HG02973 (cell line): ENCODE results near the gene NCAM2.

Experiments used
- ATAC-seq: cut with Tn5 transposase; IDR thresholded peaks from one replicate; pipeline ENCODE4 v1.9.1; 2021; ENCODE audit warnings: moderate library complexity; ENCODE audit not compliant: unreplicated experiment

Gene NCAM2

DNA sequence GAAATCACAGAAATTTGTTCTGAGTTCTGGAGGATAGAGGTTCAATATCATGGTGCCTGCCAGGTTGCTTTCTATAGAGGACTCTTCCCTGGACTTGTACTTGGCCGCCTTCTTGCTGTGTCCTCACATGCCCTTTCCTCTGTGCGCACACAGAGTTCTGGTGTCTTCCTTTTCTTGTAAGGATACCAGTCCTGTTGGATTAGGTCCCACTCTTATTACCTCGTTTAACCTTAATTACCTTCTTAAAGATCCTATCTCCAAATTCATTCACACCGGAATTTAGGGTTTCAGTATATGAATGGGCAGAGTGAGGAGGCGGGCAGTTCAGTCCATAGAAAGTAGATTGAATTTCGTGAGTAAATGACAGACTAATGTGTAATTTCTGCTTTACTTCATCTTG is 413.9 kb downstream of the NCAM2 start:
- ATAC-seq = no peak

DNA sequence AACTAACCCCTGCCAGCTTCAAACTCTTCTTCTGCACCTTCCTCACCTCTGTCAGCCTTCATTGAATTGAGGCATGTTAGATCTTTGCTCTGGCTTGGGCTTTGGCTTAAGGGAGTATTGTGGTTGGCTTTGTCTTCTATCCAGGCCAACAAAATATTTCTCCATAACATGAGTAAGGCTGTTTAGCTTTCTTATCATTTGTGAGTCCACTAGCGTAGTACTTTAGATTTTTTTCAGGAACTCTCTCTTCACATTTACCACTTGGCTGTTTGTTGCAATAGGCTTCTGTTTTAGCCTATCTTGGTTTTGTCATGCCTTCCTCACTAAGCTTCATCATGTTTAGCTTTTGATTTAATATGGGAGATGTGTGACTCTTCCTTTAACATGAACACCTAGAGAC is 417.5 kb downstream of the NCAM2 start:
- ATAC-seq = no peak

GRCh38 chr21:21434944-21435343 is 436.7 kb downstream of the NCAM2 start:
- no peak for ATAC-seq

DNA sequence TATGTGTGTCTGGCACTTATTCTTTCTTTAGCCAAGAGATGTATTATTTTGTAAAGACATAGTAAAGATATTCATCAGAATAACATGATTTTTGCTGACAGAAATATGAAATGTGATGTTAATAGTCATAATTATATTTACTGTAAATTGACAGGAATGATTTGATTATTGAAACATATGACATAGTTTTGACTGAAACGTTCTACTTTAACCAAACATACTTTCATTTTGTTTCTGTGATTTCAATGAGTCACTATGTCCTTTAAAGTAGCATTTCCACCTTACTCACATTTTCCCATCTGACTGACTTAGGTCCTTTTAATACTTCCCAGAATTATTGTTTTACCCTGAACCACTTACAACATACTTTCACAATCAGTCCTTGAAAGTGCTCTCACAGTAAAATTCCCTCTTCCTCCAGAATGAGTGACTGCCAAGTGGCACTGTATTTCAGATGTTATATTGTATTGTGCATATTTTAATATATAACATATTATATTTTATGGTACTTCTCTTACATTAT is 437.9 kb downstream of the NCAM2 start:
- no peak for ATAC-seq

- no peak for ATAC-seq
Observed at GRCh38 chr21:21439761-21440160, 441.6 kb downstream of the NCAM2 start.

DNA sequence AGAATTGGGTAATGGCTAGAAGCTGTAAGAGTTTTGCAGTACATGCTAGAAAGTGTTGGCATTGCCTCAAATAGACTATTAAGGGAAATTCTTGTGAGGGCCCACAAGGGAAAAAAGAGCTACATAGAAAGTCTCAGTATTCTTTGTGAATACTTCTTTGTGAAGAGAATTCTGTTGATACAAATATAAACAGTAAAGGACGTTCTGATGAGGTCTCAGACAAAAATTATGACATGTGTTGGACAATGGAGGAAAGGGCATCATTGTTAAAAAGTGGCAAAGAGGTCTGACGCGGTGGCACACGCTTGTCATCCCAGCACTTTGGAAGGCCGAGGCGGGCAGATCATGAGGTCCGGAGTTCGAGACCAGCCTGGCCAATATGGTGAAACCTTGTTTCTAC is 458.9 kb downstream of the NCAM2 start:
- ATAC-seq = no peak

DNA sequence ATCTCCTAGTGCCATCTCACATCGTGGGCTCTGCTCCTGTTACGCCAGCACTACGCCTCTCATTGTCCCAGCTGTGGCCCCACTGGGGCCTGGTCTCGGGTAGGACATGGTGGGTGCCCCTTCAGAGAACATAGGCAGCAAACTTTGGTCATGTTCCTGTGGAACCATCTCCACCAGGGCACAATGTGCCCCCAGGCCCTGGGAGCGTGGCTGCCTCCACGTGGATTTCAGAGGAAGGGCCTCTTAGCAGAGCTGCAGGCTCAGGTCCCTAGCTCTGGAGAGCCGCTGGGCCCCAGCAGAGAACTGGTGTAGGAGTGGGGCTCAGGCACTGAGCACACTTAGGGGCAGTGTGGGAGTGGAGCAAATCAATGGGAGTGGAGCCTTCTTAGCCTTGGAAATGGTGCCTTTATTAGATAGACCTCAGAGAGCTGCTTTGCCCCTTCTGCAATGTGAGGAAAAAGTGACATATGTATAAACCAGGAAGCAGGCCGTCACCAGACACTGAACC is 460.0 kb downstream of the NCAM2 start:
- ATAC-seq = no peak

DNA sequence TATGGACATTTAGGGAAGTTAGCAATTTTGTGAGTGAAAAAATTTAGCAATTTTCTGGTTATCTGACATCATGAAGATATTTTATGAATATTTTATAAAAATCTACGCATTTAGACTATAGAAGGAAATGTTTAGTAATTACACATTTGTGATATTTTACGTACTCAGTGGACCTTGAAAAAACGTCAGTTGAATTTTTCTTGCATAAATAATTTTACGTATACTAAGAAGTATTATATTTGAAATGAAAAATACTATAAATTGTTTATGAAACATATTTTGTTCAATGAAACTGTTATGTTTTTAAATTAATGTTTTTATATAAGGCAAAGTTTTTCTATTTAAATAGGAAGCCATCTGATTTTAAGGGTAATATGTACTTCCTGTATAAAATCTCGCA is 462.8 kb downstream of the NCAM2 start:
- ATAC-seq = no peak

DNA sequence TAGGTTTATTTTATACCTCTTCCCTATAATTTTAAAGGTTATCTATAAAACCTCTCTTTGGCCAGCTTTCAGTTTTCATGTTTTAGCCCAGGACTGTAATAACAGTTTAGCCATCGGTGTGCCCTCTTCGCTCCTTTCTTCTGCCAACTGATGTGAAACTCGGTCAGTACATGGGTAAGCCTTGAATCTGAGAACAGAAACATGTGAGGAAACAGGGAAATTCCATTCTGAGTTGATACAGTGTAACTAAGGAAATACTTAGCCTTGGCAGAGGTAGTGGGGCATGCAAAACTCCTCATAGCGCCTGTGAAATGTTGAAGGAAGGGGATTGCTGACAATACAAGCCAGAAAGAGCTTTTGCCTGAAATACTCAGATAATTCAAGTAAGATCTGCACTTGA is 465.2 kb downstream of the NCAM2 start:
- ATAC-seq = no peak

DNA sequence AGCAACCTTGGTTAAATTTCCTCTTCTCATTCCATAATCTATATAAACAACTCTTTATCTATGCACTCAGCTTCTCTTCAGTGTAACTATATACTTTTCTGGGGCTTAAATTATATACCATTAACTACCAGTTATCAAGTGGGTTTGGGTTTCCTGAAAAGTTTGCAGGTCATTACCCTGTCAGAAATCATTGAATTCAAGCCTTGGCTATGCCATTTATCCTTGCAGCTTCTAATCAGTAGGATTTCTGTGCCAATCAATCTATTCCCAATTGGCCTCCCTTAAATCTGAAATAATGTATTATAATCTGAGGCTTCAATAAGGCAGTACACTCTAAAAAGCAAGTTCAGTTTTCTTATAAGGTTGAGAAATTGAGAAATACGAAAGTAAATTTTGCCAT is 466.5 kb downstream of the NCAM2 start:
- ATAC-seq = no peak

DNA sequence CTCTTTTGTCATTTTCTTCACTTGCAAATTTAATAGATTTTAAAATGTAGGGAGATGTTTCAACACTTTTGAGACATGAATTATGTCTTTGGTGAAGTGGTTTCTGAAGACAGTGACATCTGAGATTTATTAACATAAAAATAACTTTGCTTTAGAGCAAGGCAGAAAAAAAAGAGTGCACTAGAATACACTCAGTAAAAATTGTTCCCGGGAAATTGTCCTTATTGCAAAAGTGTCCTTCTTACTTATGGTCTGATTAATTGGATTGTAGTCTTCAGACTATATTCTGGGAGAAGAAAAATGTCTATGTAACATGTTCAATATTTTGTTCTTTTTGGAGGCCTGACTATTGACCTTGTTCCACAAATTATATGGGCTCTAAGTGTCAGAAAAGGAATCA is 468.5 kb downstream of the NCAM2 start:
- no peak for ATAC-seq

DNA sequence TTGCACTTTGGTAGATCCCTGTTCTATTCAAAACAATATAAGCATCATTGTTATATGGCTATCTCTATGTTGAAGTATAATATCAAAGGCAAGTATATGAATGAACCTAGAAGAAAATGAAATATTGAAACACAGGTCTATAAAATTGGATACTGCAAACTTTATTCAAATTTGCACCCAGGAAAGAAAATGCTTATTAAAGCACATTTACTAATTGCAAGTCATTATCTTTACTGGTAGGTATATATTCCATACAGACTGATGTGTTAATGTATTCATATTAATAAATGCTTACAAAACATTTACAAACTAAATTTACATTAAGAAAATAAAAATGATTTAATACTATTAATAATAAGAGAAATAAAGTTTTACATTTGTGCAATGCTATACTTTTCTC is 469.8 kb downstream of the NCAM2 start:
- no peak for ATAC-seq

DNA sequence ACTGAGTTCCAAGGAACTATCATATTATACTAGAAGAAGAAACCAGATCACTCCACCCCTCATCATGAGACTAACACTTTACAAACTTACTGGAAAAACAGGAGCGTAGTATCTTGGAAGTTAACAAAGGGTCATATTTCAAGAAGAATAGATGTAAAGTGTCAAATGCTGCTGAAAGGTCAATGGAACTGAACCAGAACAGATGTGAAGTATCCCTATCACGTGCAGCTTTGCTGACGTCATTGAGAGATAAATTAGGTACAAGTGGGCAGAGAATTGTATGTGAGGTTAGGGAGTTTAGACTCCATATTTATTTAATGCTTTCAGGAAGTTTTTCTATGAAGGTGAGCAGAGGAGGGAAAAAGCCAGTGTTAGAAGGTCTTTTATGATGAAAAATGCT is 483.0 kb downstream of the NCAM2 start:
- no peak for ATAC-seq

DNA sequence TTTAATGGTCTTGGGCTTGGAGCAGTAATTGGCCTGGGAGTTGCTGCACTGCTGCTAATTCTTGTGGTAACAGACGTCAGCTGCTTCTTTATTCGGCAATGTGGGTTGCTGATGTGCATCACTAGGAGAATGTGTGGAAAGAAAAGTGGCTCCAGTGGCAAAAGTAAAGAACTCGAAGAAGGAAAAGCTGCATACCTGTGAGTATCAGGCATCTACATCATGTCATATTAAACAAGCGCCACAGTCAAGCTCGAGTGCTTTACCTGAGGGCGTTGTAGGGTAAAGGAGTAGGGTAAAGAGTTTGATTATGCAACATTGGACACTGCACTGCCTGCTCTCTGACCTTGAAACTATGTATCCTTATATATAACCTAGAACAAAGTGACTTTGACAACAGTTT is 510.6 kb downstream of the NCAM2 start:
- no peak for ATAC-seq

DNA sequence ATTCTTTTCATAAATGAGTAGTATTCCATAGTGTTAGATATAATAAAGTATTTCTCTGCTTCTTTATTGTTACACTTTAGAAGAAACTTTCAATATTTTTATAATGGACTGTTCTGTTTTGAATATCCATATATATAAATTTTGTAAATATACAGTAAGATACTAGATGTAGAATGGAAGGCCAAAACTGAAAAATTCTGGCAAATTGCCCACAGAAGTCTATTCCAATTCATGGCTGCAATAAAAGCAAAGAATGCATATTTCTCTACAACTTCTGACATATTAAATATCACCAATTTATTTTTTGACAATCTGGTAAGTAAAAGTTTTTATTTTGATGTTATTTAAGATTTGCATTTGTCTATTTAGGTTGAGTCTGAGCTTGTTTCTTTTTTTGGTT is 532.5 kb downstream of the NCAM2 start:
- no peak for ATAC-seq

GRCh38 chr21:21547368-21547953 is 549.3 kb downstream of the NCAM2 start:
- no peak for ATAC-seq

GRCh38 chr21:21559285-21560045 is 561.3 kb downstream of the NCAM2 start:
- no peak for ATAC-seq
